ENCODE results near the gene AMPD3. TPM values are rescaled to one million over a fixed set of nuclear protein-coding genes. Genes with fewer than 3 reads are reported as not detected.

AMPD3 gene
- total RNA-seq, 1 experiment from 2014 or later: 5.9 TPM

DNA sequence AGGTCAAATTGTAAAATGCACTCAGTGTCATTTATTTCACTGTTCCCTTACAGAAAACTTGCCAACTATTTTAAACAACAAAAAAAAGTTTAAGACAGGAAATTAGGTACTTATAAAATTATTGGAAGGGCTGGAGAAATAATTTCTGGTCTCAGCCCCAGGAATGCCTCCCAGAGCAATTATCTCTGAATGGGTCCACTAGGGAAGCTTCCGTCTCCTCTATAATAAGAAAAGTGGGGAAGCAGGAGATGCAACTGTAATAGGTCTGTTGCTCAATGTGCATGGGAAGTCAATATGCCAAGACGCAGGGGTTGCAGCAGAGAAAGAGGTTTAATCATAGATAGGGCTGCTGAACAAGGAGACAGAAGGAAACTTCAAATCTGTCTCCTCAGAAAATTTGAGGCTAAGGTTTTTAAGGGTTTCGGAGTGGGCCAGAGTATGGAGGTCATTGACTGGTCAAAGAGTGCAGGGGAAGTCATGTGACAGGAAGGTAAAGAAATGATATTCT lies 96.8 kb downstream of the AMPD3 start:
- Histone ChIP-seq H2BK20ac (ENCODE audit: low read depth, low read length, poor library complexity, severe bottlenecking) (no peak overlapping the region), H4K91ac (ENCODE audit: insufficient read length, low read depth, low read length) (no peak overlapping the region), H2BK120ac (ENCODE audit: low read depth, low read length, poor library complexity, severe bottlenecking) (no peak overlapping the region), H3K9me3 (ENCODE audit: control insufficient read depth, low read depth, low read length) (no peaks in the 10 kb centered on the region), H4K20me1 (ENCODE audit: control insufficient read depth, insufficient read depth, insufficient read length) (no peaks in the 10 kb centered on the region), H3K27ac (ENCODE audit: insufficient read length, low read depth, low read length) (no peak overlapping the region), H2AFZ (ENCODE audit: low read length) (no peak overlapping the region), H3K79me1 (ENCODE audit: insufficient read depth, low read depth, low read length, poor library complexity, severe bottlenecking) (no peaks in the 10 kb centered on the region), H3K23me2 (ENCODE audit: insufficient read length, low read depth, low read length, poor library complexity, severe bottlenecking) (no peaks in the 10 kb centered on the region), H3K4me2 (ENCODE audit: insufficient read depth, insufficient read length, low read length) (no peak overlapping the region), H2BK15ac (ENCODE audit: low read depth, low read length) (no peak overlapping the region), H3K4ac (ENCODE audit: low read depth, low read length) (no peak overlapping the region), H2BK5ac (ENCODE audit: insufficient read length, low read length) (no peak overlapping the region), H4K5ac (ENCODE audit: insufficient read length, low read depth, low read length) (no peak overlapping the region), H3K9ac (ENCODE audit: extremely low read depth, insufficient read length, low read length) (no peak overlapping the region), H3K23ac (ENCODE audit: insufficient read length, low read depth, low read length) (no peak overlapping the region), H3K4me1 (ENCODE audit: insufficient read depth, low read length) (no peaks in the 10 kb centered on the region), H3K18ac (ENCODE audit: insufficient read length, low read depth, low read length) (no peak overlapping the region), H3K79me2 (ENCODE audit: insufficient read depth, low read length) (no peaks in the 10 kb centered on the region), H3T11ph (ENCODE audit: low read length) (no peak overlapping the region), H3K27me3 (ENCODE audit: insufficient read depth, low read length) (no peaks in the 10 kb centered on the region), H4K8ac (replicated peaks; ENCODE audit: insufficient read length, low read depth, low read length) (no peak overlapping the region), H3K56ac (ENCODE audit: insufficient read length, low read depth, low read length) (no peak overlapping the region), H3K14ac (ENCODE audit: insufficient read depth, low read length) (no peak overlapping the region), H2BK12ac (ENCODE audit: insufficient read length, low read depth, low read length) (no peak overlapping the region), H2AK5ac (ENCODE audit: insufficient read length, low read length) (no peak overlapping the region)
- WGBS (ENCODE audit: extremely low coverage, insufficient read length, low lambda C conversion rate): no CpG with 5 or more reads among the region's 3 CpGs
- DNase-seq: no peak
- no peaks in the 10 kb centered on the region for H3K9me3 Mint-ChIP-seq
- H3K27ac Mint-ChIP-seq: no peak overlapping the region
- peaks cover 2% of the 10 kb centered on the region for H3K27me3 Mint-ChIP-seq (ENCODE audit: low read depth)
- no peaks in the 10 kb centered on the region for H3K36me3 Mint-ChIP-seq (ENCODE audit: insufficient read depth in 1 of 3, low read depth in 3 of 3)
- TF ChIP-seq, protein P1, sequence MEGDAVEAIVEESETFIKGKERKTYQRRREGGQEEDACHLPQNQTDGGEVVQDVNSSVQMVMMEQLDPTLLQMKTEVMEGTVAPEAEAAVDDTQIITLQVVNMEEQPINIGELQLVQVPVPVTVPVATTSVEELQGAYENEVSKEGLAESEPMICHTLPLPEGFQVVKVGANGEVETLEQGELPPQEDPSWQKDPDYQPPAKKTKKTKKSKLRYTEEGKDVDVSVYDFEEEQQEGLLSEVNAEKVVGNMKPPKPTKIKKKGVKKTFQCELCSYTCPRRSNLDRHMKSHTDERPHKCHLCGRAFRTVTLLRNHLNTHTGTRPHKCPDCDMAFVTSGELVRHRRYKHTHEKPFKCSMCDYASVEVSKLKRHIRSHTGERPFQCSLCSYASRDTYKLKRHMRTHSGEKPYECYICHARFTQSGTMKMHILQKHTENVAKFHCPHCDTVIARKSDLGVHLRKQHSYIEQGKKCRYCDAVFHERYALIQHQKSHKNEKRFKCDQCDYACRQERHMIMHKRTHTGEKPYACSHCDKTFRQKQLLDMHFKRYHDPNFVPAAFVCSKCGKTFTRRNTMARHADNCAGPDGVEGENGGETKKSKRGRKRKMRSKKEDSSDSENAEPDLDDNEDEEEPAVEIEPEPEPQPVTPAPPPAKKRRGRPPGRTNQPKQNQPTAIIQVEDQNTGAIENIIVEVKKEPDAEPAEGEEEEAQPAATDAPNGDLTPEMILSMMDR (conservative IDR thresholded peaks at IDR 0.05): no peak
- H3K4me1 Mint-ChIP-seq: peaks cover 7% of the 10 kb centered on the region in 2 experiments
- H3K4me3 Mint-ChIP-seq: no peak overlapping the region
